Tongue (tissue), 2 donors: ENCODE data around the gene ZNF653. TPM values are rescaled to one million over a fixed set of nuclear protein-coding genes. Genes with fewer than 3 reads are reported as not detected.
A peak's percentile ranks its signal among the peaks of the same experiment; 100 is the strongest.

Experiments used
- small RNA-seq: library from RNA; depleted of rRNA; stranded (forward); fragments of <200 nt; gene quantifications from one replicate; pipeline ENCODE3, GENCODE V24; 2014; ENCODE audit warnings: low replicate concordance
- total RNA-seq: library from RNA; depleted of rRNA; stranded (reverse); fragments of >200 nt; gene quantifications from one replicate; pipeline ENCODE4 v1.2.3, GENCODE V29; 2014

The ZNF653 gene
- total RNA-seq, 1 donor from 2014 or later, result 4.2 TPM

Small RNA genes within 50 kb of the gene (small RNA-seq; reads per million reads assigned to genes)
- 0.35 reads per million, percentile 60 among the genes with 10 or more reads in this experiment for gene MIR7974
- gene RN7SL833P, result 0.06 reads per million

Other genes starting within 250 kb of the ZNF653 start
- gene DOCK6, start 243.3 kb downstream of the ZNF653 start, total RNA-seq, result 23.2 TPM
- not detected for gene TSPAN16, start 209.7 kb downstream of the ZNF653 start, total RNA-seq
- gene RAB3D, start 166.2 kb downstream of the ZNF653 start, total RNA-seq, result 19.2 TPM
- gene TMEM205, start 159.6 kb downstream of the ZNF653 start, total RNA-seq, result 98.4 TPM
- 7.4 TPM for gene CCDC159, start 159.3 kb downstream of the ZNF653 start, total RNA-seq
- 20.3 TPM for gene PLPPR2, start 150.4 kb downstream of the ZNF653 start, total RNA-seq
- gene SWSAP1, start 131.2 kb downstream of the ZNF653 start, total RNA-seq, result 0.82 TPM
- 3.0 TPM for gene EPOR, start 121.5 kb downstream of the ZNF653 start, total RNA-seq
- gene RGL3, start 86.5 kb downstream of the ZNF653 start, total RNA-seq, result 0.10 TPM
- not detected for gene ODAD3, start 70.7 kb downstream of the ZNF653 start, total RNA-seq
- 86.7 TPM for gene PRKCSH, start 70.2 kb downstream of the ZNF653 start, total RNA-seq
- 0.31 TPM for gene ELAVL3, start 24.8 kb downstream of the ZNF653 start, total RNA-seq
- 56.6 TPM for gene ECSIT, start 23.3 kb upstream of the ZNF653 start, total RNA-seq
- gene CNN1, start 33.0 kb upstream of the ZNF653 start, total RNA-seq, result 53.1 TPM
- 9.4 TPM for gene ELOF1, start 53.4 kb upstream of the ZNF653 start, total RNA-seq
- gene ACP5, start 71.8 kb upstream of the ZNF653 start, total RNA-seq, result 2.5 TPM
- 21.1 TPM for gene ZNF627, start 91.6 kb upstream of the ZNF653 start, total RNA-seq
- 8.5 TPM for gene ZNF823, start 233.1 kb upstream of the ZNF653 start, total RNA-seq